ENCODE results near the gene MED13L.

The MED13L gene

GRCh38 chr12:116087399-116087798, 190.1 kb downstream of the MED13L start:
- no peak for DNase-seq

GRCh38 chr12:116080415-116080814, 197.1 kb downstream of the MED13L start:
- DNase-seq, result no peak

GRCh38 chr12:116078396-116078795, 199.1 kb downstream of the MED13L start:
- DNase-seq, result no peak

- DNase-seq, result no peak
These were observed 200.1 kb downstream of the MED13L start for GRCh38 chr12:116077431-116077830.

GRCh38 chr12:116076399-116076798, 201.1 kb downstream of the MED13L start:
- DNase-seq, result no peak

- DNase-seq, result no peak
These were observed 202.8 kb downstream of the MED13L start for GRCh38 chr12:116074686-116075085.

- no peak for DNase-seq
These were observed 205.8 kb downstream of the MED13L start for GRCh38 chr12:116071555-116072230.

- no peak for DNase-seq
These were observed 207.0 kb downstream of the MED13L start for GRCh38 chr12:116070444-116070843.

- no peak for DNase-seq
These were observed 207.6 kb downstream of the MED13L start for GRCh38 chr12:116069943-116070342.

- DNase-seq, result no peak
These were observed 208.6 kb downstream of the MED13L start for GRCh38 chr12:116068853-116069252.

- no peak for DNase-seq
These were observed 209.1 kb downstream of the MED13L start for GRCh38 chr12:116068371-116068770.

- DNase-seq, result no peak
These were observed 209.6 kb downstream of the MED13L start for GRCh38 chr12:116067892-116068291.

GRCh38 chr12:116066381-116067230, 210.9 kb downstream of the MED13L start:
- DNase-seq, result peak; percentile 57

GRCh38 chr12:116065606-116066005, 211.9 kb downstream of the MED13L start:
- peak; percentile 23 for DNase-seq

- no peak for DNase-seq
These were observed 213.0 kb downstream of the MED13L start for GRCh38 chr12:116064493-116064892.

GRCh38 chr12:116062698-116063097, 214.8 kb downstream of the MED13L start:
- no peak for DNase-seq

GRCh38 chr12:116060764-116061163, 216.7 kb downstream of the MED13L start:
- peak; percentile 27 for DNase-seq

GRCh38 chr12:116059904-116060303, 217.6 kb downstream of the MED13L start:
- no peak for DNase-seq

GRCh38 chr12:116058574-116058973, 218.9 kb downstream of the MED13L start:
- peak; percentile 34 for DNase-seq

GRCh38 chr12:116057356-116057755, 220.1 kb downstream of the MED13L start:
- no peak for DNase-seq

- DNase-seq, result no peak
These were observed 221.4 kb downstream of the MED13L start for GRCh38 chr12:116055895-116056607.

GRCh38 chr12:116054280-116054679, 223.2 kb downstream of the MED13L start:
- no peak for DNase-seq

- no peak for DNase-seq
These were observed 223.9 kb downstream of the MED13L start for GRCh38 chr12:116053479-116054200.
